GM12875 (cell line): Measurements from ENCODE around the gene GPC5.

Experiments used
- H3K4me3 ChIP-seq: one replicate; pipeline ENCODE4 v1.5.1; 2011; ENCODE audit warnings: low read depth, low read length, control low read depth
- TF ChIP-seq, protein P1 (sequence below): IDR thresholded peaks from 2 replicates; pipeline ENCODE4 v1.5.1; 2011; ENCODE audit warnings: low read depth, mild to moderate bottlenecking, control low read depth, inconsistent platforms, low read length, moderate library complexity, borderline replicate concordance; ENCODE audit not compliant: insufficient read depth

GPC5 gene

GRCh38 chr13:91359631-91360030, 38.8 kb upstream of the GPC5 start:
- no peak overlapping the region for H3K4me3 ChIP-seq
- TF ChIP-seq, protein P1, sequence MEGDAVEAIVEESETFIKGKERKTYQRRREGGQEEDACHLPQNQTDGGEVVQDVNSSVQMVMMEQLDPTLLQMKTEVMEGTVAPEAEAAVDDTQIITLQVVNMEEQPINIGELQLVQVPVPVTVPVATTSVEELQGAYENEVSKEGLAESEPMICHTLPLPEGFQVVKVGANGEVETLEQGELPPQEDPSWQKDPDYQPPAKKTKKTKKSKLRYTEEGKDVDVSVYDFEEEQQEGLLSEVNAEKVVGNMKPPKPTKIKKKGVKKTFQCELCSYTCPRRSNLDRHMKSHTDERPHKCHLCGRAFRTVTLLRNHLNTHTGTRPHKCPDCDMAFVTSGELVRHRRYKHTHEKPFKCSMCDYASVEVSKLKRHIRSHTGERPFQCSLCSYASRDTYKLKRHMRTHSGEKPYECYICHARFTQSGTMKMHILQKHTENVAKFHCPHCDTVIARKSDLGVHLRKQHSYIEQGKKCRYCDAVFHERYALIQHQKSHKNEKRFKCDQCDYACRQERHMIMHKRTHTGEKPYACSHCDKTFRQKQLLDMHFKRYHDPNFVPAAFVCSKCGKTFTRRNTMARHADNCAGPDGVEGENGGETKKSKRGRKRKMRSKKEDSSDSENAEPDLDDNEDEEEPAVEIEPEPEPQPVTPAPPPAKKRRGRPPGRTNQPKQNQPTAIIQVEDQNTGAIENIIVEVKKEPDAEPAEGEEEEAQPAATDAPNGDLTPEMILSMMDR: no peak

DNA sequence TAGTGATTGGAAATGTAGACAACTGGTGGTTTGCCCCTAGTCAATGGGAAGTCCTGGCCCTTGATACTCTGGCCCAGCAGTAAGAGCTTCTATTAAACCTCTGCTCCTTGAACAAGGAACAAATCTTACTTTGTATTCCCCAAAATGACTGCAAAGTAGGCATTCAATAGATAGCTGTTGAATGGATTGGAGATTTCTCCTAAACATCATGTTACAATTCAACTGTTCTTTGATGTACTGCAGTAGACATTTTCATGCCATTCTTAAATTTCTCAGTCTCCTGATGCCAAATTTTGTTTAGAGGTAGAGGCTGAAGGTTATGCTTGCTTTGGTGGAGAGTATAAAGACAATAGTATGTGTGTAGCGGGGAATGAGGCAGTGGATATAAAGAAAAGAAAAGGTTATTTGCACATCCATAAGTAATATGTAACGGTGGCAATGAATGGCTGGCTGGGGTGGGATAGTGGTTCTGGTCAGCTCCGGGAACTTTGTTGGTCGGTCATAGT, 38.1 kb upstream of the GPC5 start:
- TF ChIP-seq, protein P1: no peak
- H3K4me3 ChIP-seq: no peak overlapping the region

DNA sequence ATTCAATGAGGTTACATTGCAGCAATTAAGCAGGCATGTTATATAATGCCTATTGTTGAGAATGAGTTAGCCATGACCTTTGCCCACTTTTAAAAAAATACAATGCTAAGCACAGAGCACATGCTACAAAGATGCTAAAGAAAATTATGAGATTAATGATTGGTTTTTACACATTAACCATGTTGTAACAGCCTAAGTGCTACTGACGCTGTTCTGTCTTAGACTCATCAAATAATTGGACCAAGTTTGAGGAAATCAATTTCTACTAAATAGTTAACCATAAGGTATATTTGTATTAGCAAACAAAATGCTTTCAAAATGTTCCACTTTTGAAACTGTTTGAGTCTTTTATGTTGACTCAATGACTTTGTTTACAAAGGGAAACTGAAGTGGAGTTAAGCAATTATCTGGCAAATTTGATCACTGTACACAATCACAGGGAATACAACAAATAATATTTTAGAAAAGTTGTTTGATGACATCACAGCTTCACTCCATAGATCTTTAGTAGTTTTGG, 36.6 kb upstream of the GPC5 start:
- no peak overlapping the region for H3K4me3 ChIP-seq
- TF ChIP-seq, protein P1: no peak

GRCh38 chr13:91362908-91363307, 35.5 kb upstream of the GPC5 start:
- TF ChIP-seq, protein P1: no peak
- no peak overlapping the region for H3K4me3 ChIP-seq

- TF ChIP-seq, protein P1: no peak
- H3K4me3 ChIP-seq: no peak overlapping the region
Observed at GRCh38 chr13:91368101-91368500, 30.3 kb upstream of the GPC5 start.

- H3K4me3 ChIP-seq: no peak overlapping the region
- TF ChIP-seq, protein P1: no peak
Observed at GRCh38 chr13:91368676-91369440, 29.6 kb upstream of the GPC5 start.

DNA sequence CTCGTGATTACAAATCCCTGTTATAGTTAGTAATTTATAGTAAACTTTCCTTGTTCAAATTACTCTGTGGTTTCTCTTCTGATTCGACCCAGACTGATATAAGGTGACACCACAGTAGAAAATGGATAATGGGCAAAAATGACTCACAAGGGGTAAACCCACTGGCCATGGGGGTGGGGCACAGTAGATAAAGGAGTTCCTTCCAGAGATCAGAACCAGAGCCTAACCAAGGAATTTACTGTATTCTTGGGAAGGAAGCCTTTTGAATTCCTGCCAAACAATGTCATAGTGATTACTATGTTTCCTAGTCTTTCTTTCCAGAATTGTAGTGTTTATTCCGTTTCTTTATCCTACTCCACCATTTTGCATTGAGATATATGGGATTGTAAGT, 29.0 kb upstream of the GPC5 start:
- TF ChIP-seq, protein P1: no peak
- no peak overlapping the region for H3K4me3 ChIP-seq
